H9 (cell line): Measurements from ENCODE around the gene NOP56. TPM values are rescaled to one million over a fixed set of nuclear protein-coding genes. Genes with fewer than 3 reads are reported as not detected.

Experiments
- DNase-seq: peaks from one replicate; pipeline ENCODE4 v3.0.0-alpha.2; 2017
- H2AFZ ChIP-seq: one replicate; pipeline ENCODE4 v1.6.1; 2013; ENCODE audit warnings: mild to moderate bottlenecking, low read length, control low read depth, moderate library complexity
- H2AK5ac ChIP-seq: 2 replicates; pipeline ENCODE4 v1.6.1; 2013; ENCODE audit warnings: low read length, control low read depth, mixed read lengths; ENCODE audit not compliant: insufficient read length
- H2BK120ac ChIP-seq: one replicate; pipeline ENCODE4 v1.6.1; 2013; ENCODE audit warnings: low read depth, mild to moderate bottlenecking, low read length, control low read depth, inconsistent platforms; ENCODE audit not compliant: poor library complexity, severe bottlenecking
- H2BK12ac ChIP-seq: 2 replicates; pipeline ENCODE4 v1.6.1; 2013; ENCODE audit warnings: low read length, control low read depth, mixed read lengths, low read depth; ENCODE audit not compliant: insufficient read length
- H2BK15ac ChIP-seq: 2 replicates; pipeline ENCODE4 v1.6.1; 2013; ENCODE audit warnings: low read depth, low read length, control low read depth
- H2BK20ac ChIP-seq: one replicate; pipeline ENCODE4 v1.6.1; 2013; ENCODE audit warnings: low read depth, mild to moderate bottlenecking, low read length, control low read depth, inconsistent platforms; ENCODE audit not compliant: poor library complexity, severe bottlenecking
- H2BK5ac ChIP-seq: 2 replicates; pipeline ENCODE4 v1.6.1; 2013; ENCODE audit warnings: low read length, control low read depth, mixed read lengths; ENCODE audit not compliant: insufficient read length
- H3K14ac ChIP-seq: 2 replicates; pipeline ENCODE4 v1.6.1; 2013; ENCODE audit warnings: low read length, control low read depth; ENCODE audit not compliant: insufficient read depth
- H3K18ac ChIP-seq: 2 replicates; pipeline ENCODE4 v1.6.1; 2013; ENCODE audit warnings: low read depth, mild to moderate bottlenecking, mixed read lengths, low read length, control low read depth; ENCODE audit not compliant: insufficient read length
- H3K23ac ChIP-seq: 2 replicates; pipeline ENCODE4 v1.6.1; 2013; ENCODE audit warnings: low read length, control low read depth, mixed read lengths, low read depth; ENCODE audit not compliant: insufficient read length
- H3K23me2 ChIP-seq: 2 replicates; pipeline ENCODE4 v1.6.1; 2013; ENCODE audit warnings: low read depth, mild to moderate bottlenecking, mixed read lengths, low read length, control low read depth; ENCODE audit not compliant: insufficient read length, poor library complexity, severe bottlenecking
- H3K27ac ChIP-seq: 2 replicates; pipeline ENCODE4 v1.5.1; 2013; ENCODE audit warnings: low read length, control low read depth, mixed read lengths, low read depth; ENCODE audit not compliant: insufficient read length
- H3K27me3 ChIP-seq: 2 replicates; pipeline ENCODE4 v1.6.1; 2013; ENCODE audit warnings: low read length, control low read depth, inconsistent platforms; ENCODE audit not compliant: insufficient read depth
- H3K4ac ChIP-seq: 2 replicates; pipeline ENCODE4 v1.6.1; 2013; ENCODE audit warnings: low read depth, mild to moderate bottlenecking, control low read depth, inconsistent platforms, low read length, moderate library complexity
- H3K4me1 ChIP-seq: 2 replicates; pipeline ENCODE4 v1.6.1; 2013; ENCODE audit warnings: low read length, control low read depth, inconsistent platforms; ENCODE audit not compliant: insufficient read depth
- H3K4me2 ChIP-seq: 2 replicates; pipeline ENCODE4 v1.6.1; 2013; ENCODE audit warnings: low read length, control low read depth, mixed read lengths; ENCODE audit not compliant: insufficient read length, insufficient read depth
- H3K56ac ChIP-seq: 2 replicates; pipeline ENCODE4 v1.6.1; 2013; ENCODE audit warnings: low read depth, mild to moderate bottlenecking, mixed read lengths, low read length, control low read depth; ENCODE audit not compliant: insufficient read length
- H3K79me1 ChIP-seq: 2 replicates; pipeline ENCODE4 v1.6.1; 2013; ENCODE audit warnings: low read depth, mild to moderate bottlenecking, moderate library complexity, low read length, control low read depth, inconsistent platforms; ENCODE audit not compliant: insufficient read depth, poor library complexity, severe bottlenecking
- H3K79me2 ChIP-seq: 2 replicates; pipeline ENCODE4 v1.6.1; 2013; ENCODE audit warnings: low read length, control low read depth, inconsistent platforms; ENCODE audit not compliant: insufficient read depth
- H3K9ac ChIP-seq: 2 replicates; pipeline ENCODE4 v1.6.1; 2013; ENCODE audit warnings: low read length, control low read depth, mixed read lengths; ENCODE audit not compliant: insufficient read length; ENCODE audit errors: extremely low read depth
- H3K9me3 ChIP-seq: one replicate; pipeline ENCODE4 v1.6.1; 2013; ENCODE audit warnings: low read depth, low read length, inconsistent platforms; ENCODE audit not compliant: control insufficient read depth
- H3T11ph ChIP-seq: one replicate; pipeline ENCODE4 v1.6.1; 2013; ENCODE audit warnings: mild to moderate bottlenecking, low read length, control low read depth, inconsistent platforms
- H4K20me1 ChIP-seq: one replicate; pipeline ENCODE4 v1.6.1; 2013; ENCODE audit not compliant: control insufficient read depth, insufficient read length, insufficient read depth
- H4K5ac ChIP-seq: 2 replicates; pipeline ENCODE4 v1.6.1; 2013; ENCODE audit warnings: low read depth, mild to moderate bottlenecking, mixed read lengths, low read length, control low read depth; ENCODE audit not compliant: insufficient read length
- H4K8ac ChIP-seq: replicated peaks from 2 replicates; pipeline ENCODE4 v1.6.1; 2013; ENCODE audit warnings: low read length, control low read depth, mixed read lengths, low read depth; ENCODE audit not compliant: insufficient read length
- H4K91ac ChIP-seq: 2 replicates; pipeline ENCODE4 v1.6.1; 2013; ENCODE audit warnings: low read depth, mild to moderate bottlenecking, moderate library complexity, mixed read lengths, low read length, control low read depth; ENCODE audit not compliant: insufficient read length
- H3K27ac Mint-ChIP-seq, 3 experiments: 2 replicates in 2 of 3; 3 replicates in 1 of 3; pipeline ENCODE4 v1.8.0; 2020 to 2021; ENCODE audit warnings: mixed read lengths in 3 of 3, mild to moderate bottlenecking in 1 of 3, moderate library complexity in 1 of 3
- H3K27me3 Mint-ChIP-seq: 2 replicates; pipeline ENCODE4 v1.8.0; 2021; ENCODE audit warnings: low read depth, mild to moderate bottlenecking, moderate library complexity, mixed read lengths
- H3K36me3 Mint-ChIP-seq, 3 experiments: 2 replicates in 2 of 3; 3 replicates in 1 of 3; pipeline ENCODE4 v1.8.0; 2020 to 2021; ENCODE audit warnings: low read depth in 3 of 3, mixed read lengths in 3 of 3; ENCODE audit not compliant: insufficient read depth in 1 of 3
- H3K4me1 Mint-ChIP-seq, 2 experiments: 2 replicates each; pipeline ENCODE4 v1.8.0; 2020; ENCODE audit warnings: mixed read lengths in 2 of 2
- H3K4me3 Mint-ChIP-seq, 2 experiments: 2 replicates in 1 of 2; 3 replicates in 1 of 2; pipeline ENCODE4 v1.8.0; 2020 to 2021; ENCODE audit warnings: mild to moderate bottlenecking in 2 of 2, mixed read lengths in 2 of 2, moderate library complexity in 1 of 2
- H3K9me3 Mint-ChIP-seq, 2 experiments: 2 replicates in 1 of 2; 3 replicates in 1 of 2; pipeline ENCODE4 v1.8.0; 2020; ENCODE audit warnings: mild to moderate bottlenecking in 2 of 2, mixed read lengths in 2 of 2, moderate library complexity in 1 of 2
- CTCF ChIP-seq: fragments of 200-600 bp; sonication (generic); conservative IDR thresholded peaks from 3 replicates; pipeline ENCODE4 v1.8.0; 2021; ENCODE audit warnings: antibody characterized with exemption, mild to moderate bottlenecking
- WGBS: extraction: QIAGEN DNeasy Blood & Tissue Kit; methylation state at CpG from one replicate; pipeline ENCODE4 v1.1.7; 2013; ENCODE audit warnings: missing lambda C conversion rate, low lambda C conversion rate, mixed read lengths; ENCODE audit not compliant: insufficient read length; ENCODE audit errors: extremely low coverage; 5-methylcytosine and 5-hydroxymethylcytosine counted together
- total RNA-seq: library from RNA; stranded (reverse); gene quantifications from 2 replicates; pipeline ENCODE4 v1.2.1, GENCODE V29; 2021

NOP56 gene
- total RNA-seq, 1 experiment from 2014 or later: 774 TPM

GRCh38 chr20:2618815-2619214 is 33.6 kb upstream of the NOP56 start:
- Histone ChIP-seq H3K79me2 (no peaks in the 10 kb centered on the region), H2BK120ac (no peak overlapping the region), H2BK12ac (no peak overlapping the region), H3K18ac (no peak overlapping the region), H4K5ac (no peak overlapping the region), H2BK15ac (no peak overlapping the region), H3K9me3 (no peaks in the 10 kb centered on the region), H3K9ac (no peak overlapping the region), H3K23ac (no peak overlapping the region), H3K27ac (no peak overlapping the region), H3K4ac (no peak overlapping the region), H3K4me1 (no peaks in the 10 kb centered on the region), H3K27me3 (no peaks in the 10 kb centered on the region), H2AFZ (no peak overlapping the region), H4K8ac (no peak overlapping the region), H2BK20ac (no peak overlapping the region), H3K23me2 (no peaks in the 10 kb centered on the region), H2AK5ac (no peak overlapping the region), H2BK5ac (no peak overlapping the region), H3K4me2 (no peak overlapping the region), H3T11ph (no peak overlapping the region), H4K20me1 (no peaks in the 10 kb centered on the region), H3K56ac (no peak overlapping the region), H4K91ac (no peak overlapping the region), H3K14ac (no peak overlapping the region), H3K79me1 (no peaks in the 10 kb centered on the region)
- H3K36me3 Mint-ChIP-seq: no peaks in the 10 kb centered on the region
- H3K27me3 Mint-ChIP-seq: peaks cover 48% of the 10 kb centered on the region
- TF ChIP-seq CTCF: no peak
- no CpG with 5 or more reads among the region's 6 CpGs for WGBS
- no peak overlapping the region; a peak in 1 of 7 replicates for H3K27ac Mint-ChIP-seq
- DNase-seq: no peak
- H3K4me3 Mint-ChIP-seq: no peak overlapping the region
- no peaks in the 10 kb centered on the region for H3K4me1 Mint-ChIP-seq
- peaks cover 2 to 3% of the 10 kb centered on the region in 2 experiments; a peak in 2 of 5 replicates for H3K9me3 Mint-ChIP-seq
